GM19438 (cell line): ENCODE data around the gene PTPRCAP.
"Not testable (repeated sequence)": the region's sequence is repeated elsewhere in the genome, so short reads cannot be mapped to it uniquely, and the experiment has no call there.

Experiments
- ATAC-seq: cut with Tn5 transposase; IDR thresholded peaks from one replicate; pipeline ENCODE4 v1.9.1; 2021; ENCODE audit warnings: low read depth; ENCODE audit not compliant: unreplicated experiment

The PTPRCAP gene

GRCh38 chr11:67437082-67437808, at the start of gene PTPRCAP:
Gene PTPRCAP (minus strand): TSS chr11:67437682. CDS start chr11:67437619, 63 bp downstream.
- no peak for ATAC-seq

- no peak for ATAC-seq
Observed at GRCh38 chr11:67486481-67487195, 49.2 kb upstream of the PTPRCAP start.

- not testable (repeated sequence) for ATAC-seq
Observed at GRCh38 chr11:67485873-67486361, 48.4 kb upstream of the PTPRCAP start.

- no peak for ATAC-seq
Observed at GRCh38 chr11:67484847-67485311, 47.4 kb upstream of the PTPRCAP start.

GRCh38 chr11:67483831-67484665, 46.6 kb upstream of the PTPRCAP start:
- ATAC-seq = no peak

GRCh38 chr11:67482827-67483798, 45.6 kb upstream of the PTPRCAP start, which contains the start of gene AIP:
Gene AIP (plus strand): TSS chr11:67483026. CDS start chr11:67483159, 133 bp downstream.
- peak; percentile 57 for ATAC-seq

GRCh38 chr11:67482275-67482826, 44.9 kb upstream of the PTPRCAP start:
- ATAC-seq = peak; percentile 2

GRCh38 chr11:67477344-67478050, 40.0 kb upstream of the PTPRCAP start:
- ATAC-seq = not testable (repeated sequence)

- ATAC-seq = not testable (repeated sequence)
Observed at GRCh38 chr11:67476692-67477091, 39.2 kb upstream of the PTPRCAP start.

- no peak for ATAC-seq
Observed at GRCh38 chr11:67472882-67473281, 35.4 kb upstream of the PTPRCAP start.

- no peak for ATAC-seq
Observed at GRCh38 chr11:67470337-67471002, 33.0 kb upstream of the PTPRCAP start.

- no peak for ATAC-seq
Observed at GRCh38 chr11:67469508-67469811, 32.0 kb upstream of the PTPRCAP start.

- peak; percentile 55 for ATAC-seq
Observed at GRCh38 chr11:67468759-67469507, 31.5 kb upstream of the PTPRCAP start, which contains the start of gene TMEM134. Gene TMEM134 (minus strand): TSS chr11:67469251. CDS start chr11:67469192, 59 bp downstream.

- ATAC-seq = no peak
Observed at GRCh38 chr11:67468456-67468758, 30.9 kb upstream of the PTPRCAP start.

GRCh38 chr11:67468056-67468455, 30.6 kb upstream of the PTPRCAP start:
- no peak for ATAC-seq

GRCh38 chr11:67466962-67467771, 29.7 kb upstream of the PTPRCAP start:
- ATAC-seq = no peak

GRCh38 chr11:67466367-67466766, 28.9 kb upstream of the PTPRCAP start:
- ATAC-seq = no peak
